HepG2 (cell line): ENCODE measurements around the gene FAM50A. TPM values are rescaled to one million over a fixed set of nuclear protein-coding genes. Genes with fewer than 3 reads are reported as not detected.

ENCODE experiments used
- ATAC-seq: fragments of 200-7000 bp; cut with Tn5 transposase; 3 replicates; pipeline ENCODE4 v1.9.1; 2020; ENCODE audit warnings: mild to moderate bottlenecking, moderate library complexity
- BruUV-seq: library from RNA; stranded (reverse); fragments of 400-500 nt; replicated peaks from 2 replicates; lab custom pipeline; 2021; lab: Mats Ljungman, UMichigan
- CTCF ChIA-PET: fragments of 300-600 bp; formaldehyde crosslinking; extraction: SDS; loops from one replicate; lab custom pipeline; 2021; ENCODE audit warnings: low total read pairs, inconsistent platforms, low intra/inter-chr PET ratio; lab: Yijun Ruan, JAX
- POLR2A ChIA-PET: fragments of 350-600 bp; sonication (Branson Sonifier 250); formaldehyde crosslinking; loops from one replicate; lab custom pipeline; 2020; ENCODE audit warnings: antibody characterized with exemption, inconsistent platforms; lab: Yijun Ruan, JAX
- DNase-seq: peaks from one replicate; pipeline ENCODE4 v3.0.0-alpha.2; 2015; ENCODE audit warnings: low spot score
- FAIRE-seq: peaks from 3 replicates; lab custom pipeline; 2011; peaks lifted over from hg19 to GRCh38; lab: Jason Lieb, UNC
- H2AFZ ChIP-seq: one replicate; pipeline ENCODE4 v1.6.1; 2011; ENCODE audit warnings: low read length, inconsistent platforms
- H3K27ac ChIP-seq: fragments of 300-600 bp; 3 replicates; pipeline ENCODE4 v1.8.0; 2011; ENCODE audit warnings: mixed run types, mild to moderate bottlenecking, mixed read lengths, low read length, inconsistent platforms; ENCODE audit not compliant: insufficient read depth; ENCODE audit errors: extremely low read length
- H3K27me3 ChIP-seq, 2 experiments: fragments of 200-600 bp in 1 of 2; 2 replicates in 1 of 2; 3 replicates in 1 of 2; pipeline versions ENCODE4 v1.6.0 to v1.8.0; 2011; ENCODE audit warnings: low read length in 2 of 2, mild to moderate bottlenecking in 2 of 2, moderate library complexity in 2 of 2, inconsistent platforms in 1 of 2; ENCODE audit not compliant: insufficient read depth in 2 of 2, control insufficient read depth in 1 of 2
- H3K36me3 ChIP-seq, 2 experiments: fragments of 200-600 bp in 1 of 2; replicated peaks in 1 of 2; 2 replicates in 1 of 2; 3 replicates in 1 of 2; pipeline versions ENCODE4 v1.5.1 to v1.8.0; 2011; ENCODE audit warnings: low read length in 2 of 2, inconsistent platforms in 1 of 2; ENCODE audit not compliant: insufficient read depth in 2 of 2, control insufficient read depth in 1 of 2
- H3K4me1 ChIP-seq: 2 replicates; pipeline ENCODE4 v1.5.1; 2012; ENCODE audit warnings: low read length, inconsistent platforms; ENCODE audit not compliant: insufficient read depth
- H3K4me2 ChIP-seq: 2 replicates; pipeline ENCODE4 v1.6.0; 2011; ENCODE audit warnings: low read depth, low read length, inconsistent platforms
- H3K4me3 ChIP-seq, 3 experiments: fragments of 200-600 bp in 1 of 3; sonication (generic), shearing (Covaris generic) in 1 of 3; replicated peaks in 1 of 3; 2 replicates each; pipeline ENCODE4 v1.5.1; 2011 to 2016; ENCODE audit warnings: low read length in 3 of 3, inconsistent platforms in 2 of 3, low read depth in 2 of 3, mild to moderate bottlenecking in 2 of 3, control low read depth in 1 of 3, mixed read lengths in 1 of 3; ENCODE audit not compliant: insufficient read depth in 1 of 3
- H3K79me2 ChIP-seq: one replicate; pipeline ENCODE4 v1.6.1; 2011; ENCODE audit warnings: low read length, inconsistent platforms; ENCODE audit not compliant: insufficient read depth
- H3K9ac ChIP-seq: 2 replicates; pipeline ENCODE4 v1.6.0; 2011; ENCODE audit warnings: mild to moderate bottlenecking, low read depth, low read length, inconsistent platforms; ENCODE audit not compliant: insufficient read depth
- H3K9me3 ChIP-seq: 2 replicates; pipeline ENCODE4 v1.5.1; 2012; ENCODE audit warnings: mild to moderate bottlenecking, low read length
- H4K20me1 ChIP-seq: 2 replicates; pipeline ENCODE4 v1.6.0; 2011; ENCODE audit warnings: inconsistent platforms, mild to moderate bottlenecking, low read length, moderate library complexity; ENCODE audit not compliant: insufficient read depth
- CBX5 ChIP-seq: sonication (generic); formaldehyde crosslinking; IDR thresholded peaks from 2 replicates; pipeline ENCODE4 v1.4.0; 2020; ENCODE audit warnings: missing genetic modification reagents, borderline replicate concordance
- CTCF ChIP-seq: sonication (generic); formaldehyde crosslinking; IDR thresholded peaks from 2 replicates; pipeline ENCODE4 v1.5.0; 2020; ENCODE audit warnings: mild to moderate bottlenecking, missing genetic modification reagents, moderate library complexity
- LBX2 ChIP-seq: sonication (generic); formaldehyde crosslinking; IDR thresholded peaks from 2 replicates; pipeline ENCODE4 v1.5.0; 2020; ENCODE audit warnings: missing genetic modification reagents, mild to moderate bottlenecking, borderline replicate concordance
- PATZ1 ChIP-seq: sonication (generic); formaldehyde crosslinking; IDR thresholded peaks from 2 replicates; pipeline ENCODE4 v1.4.0; 2020; ENCODE audit warnings: missing genetic modification reagents
- PLRG1 ChIP-seq: fragments of 450-650 bp; conservative IDR thresholded peaks from 2 replicates; pipeline ENCODE4 v1.6.1; 2016
- STAT6 ChIP-seq: sonication (generic); formaldehyde crosslinking; IDR thresholded peaks from 2 replicates; pipeline ENCODE4 v1.4.0; 2020; ENCODE audit warnings: missing genetic modification reagents, mild to moderate bottlenecking, borderline replicate concordance
- SUZ12 ChIP-seq: fragments of 150-350 bp; IDR thresholded peaks from 2 replicates; pipeline ENCODE4 v1.6.1; 2014; ENCODE audit warnings: low read depth, low read length
- ZC3H4 ChIP-seq: sonication (generic); formaldehyde crosslinking; IDR thresholded peaks from 2 replicates; pipeline ENCODE4 v1.4.0; 2020; ENCODE audit warnings: missing genetic modification reagents, borderline replicate concordance
- ZHX2 ChIP-seq, 2 experiments: sonication (generic) in 1 of 2; formaldehyde crosslinking in 1 of 2; IDR thresholded peaks; 2 replicates each; pipeline versions ENCODE4 v1.6.1 to v1.9.0; 2014 to 2022; ENCODE audit warnings: antibody characterized with exemption in 1 of 2, borderline replicate concordance in 1 of 2, inconsistent platforms in 1 of 2, low read depth in 1 of 2, missing genetic modification reagents in 1 of 2
- ZNF879 ChIP-seq: sonication (generic); formaldehyde crosslinking; IDR thresholded peaks from 2 replicates; pipeline ENCODE4 v1.8.1; 2023; ENCODE audit warnings: missing genetic modification reagents
- WGBS: methylation state at CpG from one replicate; pipeline ENCODE4 v1.1.6; 2017; ENCODE audit warnings: low lambda C conversion rate; 5-methylcytosine and 5-hydroxymethylcytosine counted together
- in situ Hi-C: cut with HindIII; loops from 2 replicates; pipeline ENCODE4 v1.10.0; 2017; ENCODE audit warnings: low pct_unique_long_range_greater_than_20kb; ENCODE audit not compliant: extremely low pct_ligation_motif_present
- intact Hi-C: fragments of 100-400 bp; cut with micrococcal nuclease; formaldehyde crosslinking; loops from one replicate; pipeline ENCODE4 v1.10.0; 2022; ENCODE audit not compliant: unreplicated experiment
- polyA plus RNA-seq, 8 experiments: library from polyadenylated mRNA; depleted of rRNA in 3 of 8; stranded (reverse) in 7 of 8; unstranded in 1 of 8; fragments of >200 nt; fragmentation: Illumina TruSeq in 4 of 8; extraction: Trizol in 4 of 8; gene quantifications; 2 replicates each; pipeline versions ENCODE4 v1.2.1 to v1.2.3, GENCODE V29; 2011 to 2016; ENCODE audit warnings: low read depth in 4 of 8, missing spikeins in 1 of 8, mixed read lengths in 1 of 8; ENCODE audit not compliant: insufficient read depth in 1 of 8
- total RNA-seq, 5 experiments: library from RNA; depleted of rRNA; stranded (reverse); fragments of >200 nt; fragmentation: Illumina TruSeq; extraction: Trizol; gene quantifications; 2 replicates each; pipeline ENCODE4 v1.2.3, GENCODE V29; 2016; ENCODE audit warnings: low read depth in 1 of 5

The FAM50A gene
- total and polyA plus RNA-seq, 2 of the 13 experiments (the other 11 are each of a cell fraction or from before 2014, with no cell fraction given) = 30.7 to 40.7 TPM

GRCh38 chrX:154470434-154470833, 26.5 kb downstream of the FAM50A start:
- FAIRE-seq (no peak), DNase-seq (no peak), ATAC-seq (no peak)
- no peak overlapping the region for H3K4me3 ChIP-seq
- no peak overlapping the region for H3K4me2 ChIP-seq
- no peak overlapping the region for H2AFZ ChIP-seq
- no peak overlapping the region for H3K9ac ChIP-seq
- H4K20me1 ChIP-seq = no peaks in the 10 kb centered on the region
- peaks cover 12% of the 10 kb centered on the region; the same call in 1 of the 2 replicates for H3K4me1 ChIP-seq
- no TSS peak for BruUV-seq
- peaks cover 5 to 6% of the 10 kb centered on the region in 2 experiments; a peak in 1 of 5 replicates for H3K36me3 ChIP-seq
- ChIA-PET POLR2A (no interaction called here), CTCF (no interaction called here)
- no peaks in the 10 kb centered on the region for H3K79me2 ChIP-seq
- no peaks in the 10 kb centered on the region for H3K9me3 ChIP-seq
- no peak overlapping the region for H3K27ac ChIP-seq
- in situ Hi-C loops (no loop called here), intact Hi-C loops (no loop called here)
- no CpG with 5 or more reads among the region's 14 CpGs for WGBS
- no peaks in the 10 kb centered on the region for H3K27me3 ChIP-seq
- no peak for TF ChIP-seq ZNF879 (CRISPR knock-in tag)
- TF ChIP-seq PLRG1 = no peak
- TF ChIP-seq SUZ12 = no peak
- no peak for TF ChIP-seq LBX2 (CRISPR knock-in tag)
- no peak for TF ChIP-seq ZHX2 (IDR thresholded peaks at IDR 0.05; ENCODE audit: low read depth)
- TF ChIP-seq ZHX2 (CRISPR knock-in tag; IDR thresholded peaks at IDR 0.05; ENCODE audit: borderline replicate concordance) = no peak
- TF ChIP-seq PATZ1 (CRISPR knock-in tag) = no peak
- TF ChIP-seq CTCF (CRISPR knock-in tag) = no peak
- no peak for TF ChIP-seq CBX5
- no peak for TF ChIP-seq ZC3H4 (CRISPR knock-in tag)
- no peak for TF ChIP-seq STAT6 (CRISPR knock-in tag)
